Lower lobe of right lung (tissue), 2 donors: Measurements from ENCODE around the gene LAMA2. TPM values are rescaled to one million over a fixed set of nuclear protein-coding genes. Genes with fewer than 3 reads are reported as not detected.

Experiments
- ATAC-seq, 2 donors: fragments of 200-7000 bp; cut with Tn5 transposase; one replicate each; pipeline ENCODE4 v1.9.1; 2020 to 2022; ENCODE audit warnings: mild to moderate bottlenecking in 2 of 2, moderate library complexity in 2 of 2
- DNase-seq: peaks from one replicate; pipeline ENCODE4 v3.0.0-alpha.2; 2020
- H3K27ac ChIP-seq: fragments of 200-600 bp; one replicate; pipeline ENCODE4 v1.8.0; 2022
- H3K27me3 ChIP-seq: fragments of 200-600 bp; one replicate; pipeline ENCODE4 v1.8.0; 2022; ENCODE audit warnings: low read depth
- H3K36me3 ChIP-seq: fragments of 200-600 bp; one replicate; pipeline ENCODE4 v1.8.0; 2022; ENCODE audit warnings: mild to moderate bottlenecking
- H3K4me1 ChIP-seq: fragments of 200-600 bp; one replicate; pipeline ENCODE4 v1.8.0; 2022
- H3K4me3 ChIP-seq: fragments of 200-600 bp; one replicate; pipeline ENCODE4 v1.8.0; 2022; ENCODE audit warnings: mild to moderate bottlenecking
- H3K9me3 ChIP-seq: fragments of 200-600 bp; one replicate; pipeline ENCODE4 v1.8.0; 2022
- CTCF ChIP-seq: fragments of 200-600 bp; IDR thresholded peaks from one replicate; pipeline ENCODE4 v1.8.0; 2022; ENCODE audit warnings: antibody characterized with exemption, mild to moderate bottlenecking
- intact Hi-C: fragments of 100-400 bp; cut with DNase I; formaldehyde crosslinking; loops from one replicate; pipeline ENCODE4 v1.11.0; 2022
- total RNA-seq: library from RNA; stranded (reverse); fragmentation: NEBNext Ultra II Directional; extraction: Animal tissue kit (Norgen Biotek cat#: 25700); gene quantifications from one replicate; pipeline ENCODE4 v1.2.1, GENCODE V29; 2021
- donor health status: DM: no; HTN: yes; CAD: no; lungs with severe emphysema.

The LAMA2 gene
- total RNA-seq, 1 donor from 2014 or later: 49.6 TPM

GRCh38 chr6:128870746-128871145, 12.2 kb upstream of the LAMA2 start:
- H3K4me3 ChIP-seq: no peak overlapping the region
- H3K36me3 ChIP-seq: no peaks in the 10 kb centered on the region
- H3K4me1 ChIP-seq: no peaks in the 10 kb centered on the region
- ATAC-seq: no peak
- no peaks in the 10 kb centered on the region for H3K9me3 ChIP-seq
- no peak for DNase-seq
- TF ChIP-seq CTCF: no peak
- intact Hi-C loops: no loop called here
- no peaks in the 10 kb centered on the region for H3K27me3 ChIP-seq
- no peak overlapping the region for H3K27ac ChIP-seq

GRCh38 chr6:128874863-128875262, 8.1 kb upstream of the LAMA2 start:
- no peak for ATAC-seq
- no peak for DNase-seq
- no peaks in the 10 kb centered on the region for H3K9me3 ChIP-seq
- TF ChIP-seq CTCF: no peak
- H3K4me1 ChIP-seq: no peaks in the 10 kb centered on the region
- no peaks in the 10 kb centered on the region for H3K27me3 ChIP-seq
- H3K4me3 ChIP-seq: no peak overlapping the region
- no peaks in the 10 kb centered on the region for H3K36me3 ChIP-seq
- H3K27ac ChIP-seq: no peak overlapping the region
- intact Hi-C loops: no loop called here

- ATAC-seq: peak; percentile 44 to 45
- no peaks in the 10 kb centered on the region for H3K27me3 ChIP-seq
- H3K27ac ChIP-seq: peak overlapping the region; percentile 56
- H3K36me3 ChIP-seq: no peaks in the 10 kb centered on the region
- DNase-seq: no peak
- H3K4me1 ChIP-seq: no peaks in the 10 kb centered on the region
- H3K4me3 ChIP-seq: peak overlapping the region; percentile 50
- no peak for TF ChIP-seq CTCF
- no peaks in the 10 kb centered on the region for H3K9me3 ChIP-seq
- intact Hi-C loops: no loop called here
Measured at GRCh38 chr6:128882560-128882959, 378 bp upstream of the LAMA2 start.

- H3K4me1 ChIP-seq: no peaks in the 10 kb centered on the region
- H3K36me3 ChIP-seq: no peaks in the 10 kb centered on the region
- H3K9me3 ChIP-seq: no peaks in the 10 kb centered on the region
- no peaks in the 10 kb centered on the region for H3K27me3 ChIP-seq
- DNase-seq (no peak), ATAC-seq (no peak)
- H3K27ac ChIP-seq: peak overlapping the region; percentile 56
- intact Hi-C loops: no loop called here
- TF ChIP-seq CTCF: no peak
- peak overlapping the region; percentile 50 for H3K4me3 ChIP-seq
Measured at GRCh38 chr6:128883906-128884305, 968 bp downstream of the LAMA2 start.

- H3K4me3 ChIP-seq: peak overlapping the region; percentile 50
- intact Hi-C loops: no loop called here
- H3K36me3 ChIP-seq: no peaks in the 10 kb centered on the region
- no peak for TF ChIP-seq CTCF
- DNase-seq (no peak), ATAC-seq (no peak)
- H3K4me1 ChIP-seq: no peaks in the 10 kb centered on the region
- H3K9me3 ChIP-seq: no peaks in the 10 kb centered on the region
- H3K27ac ChIP-seq: no peak overlapping the region
- no peaks in the 10 kb centered on the region for H3K27me3 ChIP-seq
Measured at GRCh38 chr6:128885381-128885780, 2.4 kb downstream of the LAMA2 start.

GRCh38 chr6:128886706-128887105, 3.8 kb downstream of the LAMA2 start:
- DNase-seq (no peak), ATAC-seq (no peak)
- Histone ChIP-seq H3K36me3 (no peaks in the 10 kb centered on the region), H3K9me3 (no peaks in the 10 kb centered on the region), H3K27me3 (no peaks in the 10 kb centered on the region), H3K27ac (no peak overlapping the region), H3K4me3 (peak overlapping the region; percentile 50), H3K4me1 (no peaks in the 10 kb centered on the region)
- no peak for TF ChIP-seq CTCF
- intact Hi-C loops: no loop called here
